Endothelial cell of umbilical vein (primary cell): ENCODE data around the gene CDC20B. TPM values are rescaled to one million over a fixed set of nuclear protein-coding genes. Genes with fewer than 3 reads are reported as not detected.

ENCODE experiments used
- BruUV-seq: library from RNA; stranded (reverse); fragments of 400-500 nt; replicated peaks from 2 replicates; lab custom pipeline; 2021; lab: Mats Ljungman, UMichigan
- CTCF ChIA-PET: fragments of 300-600, 350-600 bp; sonication (Branson Sonifier 250); formaldehyde crosslinking; loops from one replicate; lab custom pipeline; 2021; ENCODE audit warnings: antibody characterized with exemption, inconsistent platforms; lab: Charles Lee
- POLR2A ChIA-PET: fragments of 300-600, 350-600 bp; sonication (Branson Sonifier 250); formaldehyde crosslinking; loops from one replicate; lab custom pipeline; 2021; ENCODE audit warnings: antibody characterized with exemption, inconsistent platforms; lab: Charles Lee
- DNase-seq: peaks from one replicate; pipeline ENCODE4 v3.0.0-alpha.2; 2011; ENCODE audit warnings: low read depth, low spot score
- FAIRE-seq: peaks from 2 replicates; lab custom pipeline; 2011; peaks lifted over from hg19 to GRCh38; lab: Jason Lieb, UNC
- H2AFZ ChIP-seq: 2 replicates; pipeline ENCODE4 v1.6.0; 2012; ENCODE audit warnings: low read depth, low read length, control low read depth, inconsistent platforms
- H3K27ac ChIP-seq: 2 replicates; pipeline ENCODE4 v1.5.1; 2011; ENCODE audit warnings: low read depth, mild to moderate bottlenecking, control low read depth, low read length, moderate library complexity; ENCODE audit not compliant: insufficient read depth
- H3K27me3 ChIP-seq, 2 experiments: 2 replicates each; pipeline versions ENCODE4 v1.6.0 to v1.6.1; 2011; ENCODE audit warnings: low read length in 2 of 2, mixed read lengths in 1 of 2; ENCODE audit not compliant: control insufficient read depth in 2 of 2, insufficient read depth in 2 of 2
- H3K36me3 ChIP-seq, 2 experiments: 2 replicates in 1 of 2; 3 replicates in 1 of 2; pipeline ENCODE4 v1.5.1; 2011; ENCODE audit warnings: low read length in 2 of 2, mild to moderate bottlenecking in 1 of 2, moderate library complexity in 1 of 2; ENCODE audit not compliant: control insufficient read depth in 2 of 2, insufficient read depth in 2 of 2; ENCODE audit errors: extremely low read depth in 1 of 2
- H3K4me1 ChIP-seq: 3 replicates; pipeline ENCODE4 v1.5.1; 2011; ENCODE audit warnings: mild to moderate bottlenecking, low read length; ENCODE audit not compliant: control insufficient read depth, insufficient read depth; ENCODE audit errors: extremely low read depth
- H3K4me2 ChIP-seq: 2 replicates; pipeline ENCODE4 v1.6.1; 2011; ENCODE audit warnings: low read length, control low read depth, mixed read lengths; ENCODE audit not compliant: insufficient read depth
- H3K4me3 ChIP-seq, 3 experiments: fragments of 200-600 bp in 1 of 3; sonication (generic), shearing (Covaris generic) in 1 of 3; replicated peaks in 1 of 3; 2 replicates each; pipeline ENCODE4 v1.5.1; 2011 to 2016; ENCODE audit warnings: control low read depth in 3 of 3, low read length in 3 of 3, mild to moderate bottlenecking in 2 of 3, inconsistent platforms in 1 of 3, low read depth in 1 of 3, moderate library complexity in 1 of 3; ENCODE audit not compliant: insufficient read depth in 1 of 3
- H3K79me2 ChIP-seq: 2 replicates; pipeline ENCODE4 v1.6.0; 2012; ENCODE audit warnings: low read length, inconsistent platforms; ENCODE audit not compliant: control insufficient read depth, insufficient read depth
- H3K9ac ChIP-seq: replicated peaks from 2 replicates; pipeline ENCODE3; 2011; ENCODE audit warnings: low read length, control low read depth; ENCODE audit not compliant: insufficient read depth; ENCODE audit errors: extremely low read depth
- H3K9me1 ChIP-seq: replicated peaks from 3 replicates; pipeline ENCODE4 v1.6.0; 2011; ENCODE audit warnings: mild to moderate bottlenecking, low read length; ENCODE audit not compliant: control insufficient read depth, insufficient read depth; ENCODE audit errors: extremely low read depth
- H3K9me3 ChIP-seq: replicated peaks from 2 replicates; pipeline ENCODE4 v1.5.1; 2012; ENCODE audit warnings: low read length, inconsistent platforms; ENCODE audit not compliant: control insufficient read depth, insufficient read depth
- H4K20me1 ChIP-seq: replicated peaks from 2 replicates; pipeline ENCODE3; 2011; ENCODE audit warnings: mild to moderate bottlenecking, low read length; ENCODE audit not compliant: control insufficient read depth, insufficient read depth; ENCODE audit errors: extremely low read depth
- CTCF ChIP-seq, 2 donors: IDR thresholded peaks; 1 replicate in 1 of 2; 2 replicates in 1 of 2; pipeline ENCODE4 v1.5.1; 2011; ENCODE audit warnings: low read length in 2 of 2, mild to moderate bottlenecking in 2 of 2, moderate library complexity in 2 of 2, control low read depth in 1 of 2, inconsistent platforms in 1 of 2, low read depth in 1 of 2; ENCODE audit not compliant: insufficient read depth in 1 of 2; ENCODE audit errors: extremely low read depth in 1 of 2
- EZH2 ChIP-seq: IDR thresholded peaks from 2 replicates; pipeline ENCODE4 v1.6.1; 2012; ENCODE audit warnings: borderline replicate concordance, low read depth, mild to moderate bottlenecking, moderate library complexity, low read length, inconsistent platforms; ENCODE audit not compliant: severe bottlenecking
- FOS ChIP-seq: IDR thresholded peaks from 2 replicates; pipeline ENCODE4 v1.6.1; 2011; ENCODE audit warnings: mild to moderate bottlenecking, low read length, moderate library complexity, borderline replicate concordance; ENCODE audit not compliant: insufficient read depth
- GATA2 ChIP-seq: IDR thresholded peaks from 2 replicates; pipeline ENCODE4 v1.7.0; 2011; ENCODE audit warnings: low read depth, mild to moderate bottlenecking, moderate library complexity, mixed read lengths, low read length; ENCODE audit not compliant: insufficient read length, insufficient read depth
- JUN ChIP-seq: IDR thresholded peaks from 2 replicates; pipeline ENCODE4 v1.6.1; 2011; ENCODE audit warnings: borderline replicate concordance, low read depth; ENCODE audit not compliant: insufficient read length, insufficient read depth
- MAX ChIP-seq: IDR thresholded peaks from 2 replicates; pipeline ENCODE4 v1.6.1; 2011; ENCODE audit not compliant: insufficient read depth, insufficient read length
- MYC ChIP-seq: IDR thresholded peaks from one replicate; pipeline ENCODE4 v1.6.1; 2011; ENCODE audit warnings: mild to moderate bottlenecking, low read depth, low read length
- POLR2A ChIP-seq: IDR thresholded peaks from 2 replicates; pipeline ENCODE4 v1.6.1; 2012; ENCODE audit warnings: low read depth, mild to moderate bottlenecking, control low read depth, low read length
- POLR2AphosphoS5 ChIP-seq: IDR thresholded peaks from 2 replicates; pipeline ENCODE4 v1.6.1; 2012; ENCODE audit warnings: low read depth, mild to moderate bottlenecking, control low read depth, low read length, moderate library complexity; ENCODE audit not compliant: insufficient read depth
- dilution Hi-C: fragments of 300-500 bp; cut with MboI; formaldehyde crosslinking; loops from one replicate; pipeline ENCODE4 v1.15.0; 2019; ENCODE audit warnings: low sequenced_read_pairs; ENCODE audit not compliant: extremely low pct_ligation_motif_present
- intact Hi-C: fragments of 100-400 bp; cut with micrococcal nuclease; formaldehyde crosslinking; loops from one replicate; pipeline ENCODE4 v1.10.0; 2022
- polyA plus RNA-seq, 4 experiments: library from polyadenylated mRNA; depleted of rRNA in 3 of 4; stranded (reverse) in 3 of 4; unstranded in 1 of 4; fragments of >200 nt; gene quantifications; 2 replicates each; pipeline versions ENCODE4 v1.2.1 to v1.2.3, GENCODE V29; 2011 to 2012; ENCODE audit warnings: missing spikeins in 1 of 4
- total RNA-seq: library from RNA; stranded (reverse); gene quantifications from 2 replicates; pipeline ENCODE4 v1.2.3, GENCODE V29; 2021

CDC20B gene
- total and polyA plus RNA-seq, 2 donors (not counting 3 experiments of a cell fraction or from before 2014, with no cell fraction given) = 0.22 TPM

DNA sequence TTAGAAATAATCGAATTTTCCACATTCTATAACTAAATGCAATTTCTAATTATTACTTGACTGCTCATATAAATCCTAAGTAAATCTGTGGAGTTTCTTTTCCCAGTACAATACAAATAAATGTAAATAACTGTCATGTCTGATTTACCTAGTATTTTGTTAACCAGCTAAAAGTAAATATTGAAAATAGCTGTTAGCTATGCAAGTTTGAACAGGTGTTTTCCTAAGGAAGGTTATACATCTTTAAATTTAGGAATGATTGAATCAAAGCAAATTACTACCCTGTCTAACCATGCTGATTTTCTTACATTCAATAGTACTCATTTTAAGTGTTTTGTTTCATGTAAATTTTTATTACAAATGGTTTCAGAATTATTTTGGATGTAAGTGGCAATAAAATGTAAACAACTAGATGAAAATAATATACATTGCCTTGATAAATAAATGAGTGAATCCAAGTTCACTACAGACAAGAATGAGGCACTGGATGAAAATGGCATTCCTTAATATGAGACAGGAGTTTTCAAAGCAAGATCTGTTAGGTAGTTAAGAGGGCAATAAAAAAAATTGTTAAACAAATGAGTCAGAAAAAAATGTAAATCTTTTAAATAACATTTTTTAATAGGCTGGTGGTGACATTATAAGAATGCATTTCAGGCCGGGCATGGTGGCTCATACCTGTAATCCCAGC lies 38.4 kb upstream of the CDC20B start:
- DNase-seq (no peak), FAIRE-seq (no peak)
- no peaks in the 10 kb centered on the region for H4K20me1 ChIP-seq
- CTCF ChIA-PET = interaction anchor here (1.7 kb wide), 1 partner anchor 12 kb away, joined by 4 read pairs; no protein-coding TSS in a partner anchor
- no peaks in the 10 kb centered on the region for H3K79me2 ChIP-seq
- peaks cover 11 to 15% of the 10 kb centered on the region in 2 experiments for H3K27me3 ChIP-seq
- dilution Hi-C loops (no loop called here), intact Hi-C loops (no loop called here)
- no peaks in the 10 kb centered on the region for H3K9me1 ChIP-seq
- H3K27ac ChIP-seq = no peak overlapping the region
- TF ChIP-seq MYC (no peak), FOS (no peak), JUN (no peak), MAX (no peak), POLR2A (no peak), GATA2 (no peak), CTCF (IDR thresholded peaks at IDR 0.05; ENCODE audit: extremely low read depth in 1 of 2, insufficient read depth in 1 of 2, low read depth in 1 of 2, low read length in 2 of 2) (no peak), EZH2 (no peak), POLR2AphosphoS5 (no peak)
- no peak overlapping the region for H3K9ac ChIP-seq
- BruUV-seq = no TSS peak
- H2AFZ ChIP-seq = no peak overlapping the region
- H3K9me3 ChIP-seq = no peaks in the 10 kb centered on the region
- no peaks in the 10 kb centered on the region for H3K4me1 ChIP-seq
- no peak overlapping the region for H3K4me2 ChIP-seq
- H3K36me3 ChIP-seq = no peaks in the 10 kb centered on the region
- POLR2A ChIA-PET = no interaction called here
- no peak overlapping the region for H3K4me3 ChIP-seq
